Activated CD4-positive, alpha-beta T cell treated with anti-CD3 and anti-CD28 coated beads, Interleukin-10, Interleukin-2, amounts not matched to agents 100 ng/mL and 50 ng/mL, durations not matched to agents 16 hours and 8 hours (primary cell): ENCODE measurements around the gene KCNAB1.

Experiments
- DNase-seq: peaks from one replicate; pipeline ENCODE4 v3.0.0-alpha.2; 2020

KCNAB1 gene

GRCh38 chr3:156582532-156583183 is 462.3 kb downstream of the KCNAB1 start:
- peak; percentile 10 for DNase-seq

GRCh38 chr3:156583469-156583868 is 463.1 kb downstream of the KCNAB1 start:
- DNase-seq = no peak

GRCh38 chr3:156586905-156587759 is 466.8 kb downstream of the KCNAB1 start:
- DNase-seq = no peak

- DNase-seq = no peak
Measured at GRCh38 chr3:156587760-156588069, 467.3 kb downstream of the KCNAB1 start.
